ENCODE measurements around the gene PDE2A.

GRCh38 chr11:72707032-72707431 is 32.8 kb upstream of the PDE2A start:
- TF ChIP-seq CTCF (IDR thresholded peaks at IDR 0.05) (no peak), EP300 (IDR thresholded peaks at IDR 0.05) (no peak), POLR2A (IDR thresholded peaks at IDR 0.05) (no peak)
